GM12801 (cell line): ENCODE data around the gene KIF15.

Experiments used
- CTCF ChIP-seq: IDR thresholded peaks from one replicate; pipeline ENCODE4 v1.5.1; 2011; ENCODE audit warnings: control low read depth; ENCODE audit not compliant: insufficient read length; ENCODE audit errors: extremely low read depth

KIF15 gene

DNA sequence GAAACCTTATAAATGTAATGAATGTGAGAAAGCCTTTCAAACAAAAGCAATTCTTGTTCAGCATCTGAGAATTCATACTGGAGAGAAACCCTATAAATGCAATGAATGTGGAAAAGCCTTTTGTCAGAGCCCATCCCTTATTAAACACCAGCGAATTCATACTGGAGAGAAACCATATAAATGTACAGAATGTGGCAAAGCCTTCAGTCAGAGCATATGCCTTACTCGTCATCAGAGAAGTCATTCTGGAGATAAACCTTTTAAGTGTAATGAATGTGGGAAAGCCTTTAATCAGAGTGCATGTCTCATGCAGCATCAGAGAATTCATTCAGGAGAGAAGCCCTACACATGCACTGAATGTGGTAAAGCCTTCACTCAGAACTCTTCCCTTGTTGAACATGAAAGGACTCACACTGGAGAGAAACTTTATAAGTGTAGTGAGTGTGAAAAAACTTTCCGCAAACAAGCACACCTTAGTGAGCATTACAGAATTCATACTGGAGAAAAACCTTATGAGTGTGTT lies 26.9 kb upstream of the KIF15 start:
- no peak for TF ChIP-seq CTCF

GRCh38 chr3:44761101-44761423 lies 532 bp upstream of the KIF15 start:
- no peak for TF ChIP-seq CTCF

GRCh38 chr3:44762170-44762677 lies 630 bp downstream of the KIF15 start:
- TF ChIP-seq CTCF = no peak

DNA sequence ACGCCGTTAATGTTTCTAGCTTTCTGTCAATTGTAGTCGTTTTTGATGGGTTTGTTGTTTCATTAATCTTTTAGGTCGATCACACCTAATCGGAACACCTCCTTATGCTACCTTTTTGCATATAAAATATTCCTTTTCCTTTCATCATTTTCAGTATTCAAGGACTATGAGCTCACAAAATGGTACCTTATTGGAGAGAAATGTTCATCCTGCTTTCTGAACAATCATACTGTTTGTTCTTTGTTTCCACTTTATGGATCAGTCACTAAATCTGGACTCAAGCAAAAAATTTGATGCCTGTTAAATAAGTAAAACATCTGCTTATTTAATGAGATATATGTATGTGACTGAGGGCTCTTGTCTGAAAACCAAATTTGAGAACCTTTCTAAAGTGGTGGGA lies 1.1 kb downstream of the KIF15 start:
- no peak for TF ChIP-seq CTCF

- TF ChIP-seq CTCF = no peak
Observed at GRCh38 chr3:44764248-44764647, 2.7 kb downstream of the KIF15 start.

GRCh38 chr3:44771424-44772098 lies 10.0 kb downstream of the KIF15 start:
- TF ChIP-seq CTCF = no peak

DNA sequence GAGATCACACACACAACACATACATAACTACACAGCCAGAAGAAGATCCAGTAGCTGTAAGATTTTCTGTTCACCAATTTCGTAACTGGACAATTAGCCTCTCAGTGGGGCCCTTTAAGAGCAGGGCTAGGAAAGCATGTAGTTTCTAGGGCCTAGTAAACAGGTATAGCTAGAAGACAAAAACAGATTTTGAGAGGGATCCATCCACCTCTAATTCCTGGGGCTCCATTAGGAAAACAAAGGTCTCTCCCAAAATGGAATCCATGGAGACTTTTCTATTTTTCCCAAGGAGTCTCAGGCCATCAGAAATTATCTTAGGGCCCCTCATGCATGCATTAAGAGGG lies 10.5 kb downstream of the KIF15 start:
- no peak for TF ChIP-seq CTCF
